ENCODE measurements around the gene TES.
"Not testable (repeated sequence)": the region's sequence is repeated elsewhere in the genome, so short reads cannot be mapped to it uniquely, and the experiment has no call there.

Gene TES

GRCh38 chr7:116225860-116226259, 15.5 kb downstream of the TES start:
- no peak for DNase-seq

GRCh38 chr7:116226664-116227063, 16.3 kb downstream of the TES start:
- DNase-seq: no peak

GRCh38 chr7:116227678-116228239, 17.4 kb downstream of the TES start:
- no peak for DNase-seq

- DNase-seq: no peak
Observed at GRCh38 chr7:116228241-116228640, 17.9 kb downstream of the TES start.

- peak; percentile 73 for DNase-seq
Observed at GRCh38 chr7:116229366-116229765, 19.0 kb downstream of the TES start.

GRCh38 chr7:116230191-116231005, 20.1 kb downstream of the TES start:
- DNase-seq: no peak

GRCh38 chr7:116231543-116231942, 21.2 kb downstream of the TES start:
- no peak for DNase-seq

GRCh38 chr7:116231949-116232348, 21.6 kb downstream of the TES start:
- no peak for DNase-seq

GRCh38 chr7:116232350-116232749, 22.0 kb downstream of the TES start:
- no peak for DNase-seq

GRCh38 chr7:116232920-116233319, 22.6 kb downstream of the TES start:
- DNase-seq: peak; percentile 62

GRCh38 chr7:116234517-116235200, 24.3 kb downstream of the TES start:
- no peak for DNase-seq

- DNase-seq: no peak
Observed at GRCh38 chr7:116235380-116235779, 25.0 kb downstream of the TES start.

- peak; percentile 21 for DNase-seq
Observed at GRCh38 chr7:116236020-116236630, 25.8 kb downstream of the TES start.

GRCh38 chr7:116239020-116239419, 28.7 kb downstream of the TES start:
- peak; percentile 14 for DNase-seq

GRCh38 chr7:116239434-116239833, 29.1 kb downstream of the TES start:
- no peak for DNase-seq

GRCh38 chr7:116240024-116240668, 29.8 kb downstream of the TES start:
- no peak for DNase-seq

- DNase-seq: no peak
Observed at GRCh38 chr7:116241291-116241690, 31.0 kb downstream of the TES start.

GRCh38 chr7:116242178-116242577, 31.8 kb downstream of the TES start:
- DNase-seq: no peak

- DNase-seq: no peak
Observed at GRCh38 chr7:116242759-116243158, 32.4 kb downstream of the TES start.

GRCh38 chr7:116244803-116245202, 34.5 kb downstream of the TES start:
- DNase-seq: not testable (repeated sequence)

GRCh38 chr7:116246357-116246756, 36.0 kb downstream of the TES start:
- no peak for DNase-seq

- peak; percentile 53 for DNase-seq
Observed at GRCh38 chr7:116249969-116250553, 39.7 kb downstream of the TES start.

- DNase-seq: no peak
Observed at GRCh38 chr7:116251675-116252074, 41.3 kb downstream of the TES start.
